HTR-8/SVneo (cell line): ENCODE results near the gene SMARCD3.

ENCODE experiments used
- DNase-seq: peaks from one replicate; pipeline ENCODE4 v3.0.0; 2011; ENCODE audit warnings: low spot score, mixed read lengths; ENCODE audit not compliant: insufficient read length
- FAIRE-seq: peaks from 2 replicates; lab custom pipeline; 2011; peaks lifted over from hg19 to GRCh38; lab: Jason Lieb, UNC

SMARCD3 gene

GRCh38 chr7:151223728-151224127 lies 24.8 kb downstream of the SMARCD3 start:
- DNase-seq (no peak), FAIRE-seq (no peak)

GRCh38 chr7:151218170-151218569 lies 30.3 kb downstream of the SMARCD3 start:
- FAIRE-seq = no peak

GRCh38 chr7:151215396-151215795 lies 33.1 kb downstream of the SMARCD3 start:
- FAIRE-seq = no peak
- no peak for DNase-seq

More at GRCh38 chr7:151218170-151218569, 30.3 kb downstream of the SMARCD3 start:
- DNase-seq = no peak

GRCh38 chr7:151213826-151214225 lies 34.7 kb downstream of the SMARCD3 start:
- DNase-seq = no peak
- FAIRE-seq = no peak

GRCh38 chr7:151212626-151213025 lies 35.9 kb downstream of the SMARCD3 start:
- DNase-seq (no peak), FAIRE-seq (no peak)

- no peak for DNase-seq
- FAIRE-seq = no peak
Measured at GRCh38 chr7:151211155-151211772, 37.2 kb downstream of the SMARCD3 start.

GRCh38 chr7:151210087-151210854 lies 38.2 kb downstream of the SMARCD3 start, which contains the start of gene H2BK1:
Gene H2BK1, minus strand, starts transcription at chr7:151210488. Its CDS starts 170 bp downstream, at chr7:151210318.
- FAIRE-seq (no peak), DNase-seq (no peak)

- no peak for DNase-seq
- FAIRE-seq = no peak
Measured at GRCh38 chr7:151209588-151209987, 38.9 kb downstream of the SMARCD3 start.

- DNase-seq = no peak
Measured at GRCh38 chr7:151208253-151208862, 40.1 kb downstream of the SMARCD3 start.

GRCh38 chr7:151207804-151208203 lies 40.7 kb downstream of the SMARCD3 start:
- DNase-seq = no peak
- FAIRE-seq = no peak

More at GRCh38 chr7:151208253-151208862, 40.1 kb downstream of the SMARCD3 start:
- FAIRE-seq = no peak

GRCh38 chr7:151207315-151207714 lies 41.2 kb downstream of the SMARCD3 start:
- FAIRE-seq (no peak), DNase-seq (no peak)

- DNase-seq = no peak
- FAIRE-seq = no peak
Measured at GRCh38 chr7:151206914-151207313, 41.6 kb downstream of the SMARCD3 start.

GRCh38 chr7:151205730-151206129 lies 42.8 kb downstream of the SMARCD3 start:
- no peak for FAIRE-seq
- no peak for DNase-seq

GRCh38 chr7:151204383-151205032 lies 44.0 kb downstream of the SMARCD3 start:
- DNase-seq (no peak), FAIRE-seq (no peak)

- FAIRE-seq = no peak
- no peak for DNase-seq
Measured at GRCh38 chr7:151202836-151203235, 45.7 kb downstream of the SMARCD3 start.

GRCh38 chr7:151201751-151202150 lies 46.7 kb downstream of the SMARCD3 start:
- no peak for DNase-seq
- FAIRE-seq = no peak

GRCh38 chr7:151201344-151201743 lies 47.1 kb downstream of the SMARCD3 start:
- no peak for FAIRE-seq

GRCh38 chr7:151198945-151199848 lies 49.3 kb downstream of the SMARCD3 start:
- DNase-seq (no peak), FAIRE-seq (no peak)

More at GRCh38 chr7:151201344-151201743, 47.1 kb downstream of the SMARCD3 start:
- no peak for DNase-seq

- no peak for DNase-seq
- no peak for FAIRE-seq
Measured at GRCh38 chr7:151197932-151198331, 50.6 kb downstream of the SMARCD3 start.
